IPS DF 4.7 (cell line): ENCODE data around the gene SARS1.
A peak's percentile ranks its signal among the peaks of the same experiment; 100 is the strongest.

ENCODE experiments used
- DNase-seq: peaks from one replicate; pipeline ENCODE4 v3.0.0-alpha.2; 2013; ENCODE audit warnings: low spot score; ENCODE audit errors: extremely low read depth

Gene SARS1

DNA sequence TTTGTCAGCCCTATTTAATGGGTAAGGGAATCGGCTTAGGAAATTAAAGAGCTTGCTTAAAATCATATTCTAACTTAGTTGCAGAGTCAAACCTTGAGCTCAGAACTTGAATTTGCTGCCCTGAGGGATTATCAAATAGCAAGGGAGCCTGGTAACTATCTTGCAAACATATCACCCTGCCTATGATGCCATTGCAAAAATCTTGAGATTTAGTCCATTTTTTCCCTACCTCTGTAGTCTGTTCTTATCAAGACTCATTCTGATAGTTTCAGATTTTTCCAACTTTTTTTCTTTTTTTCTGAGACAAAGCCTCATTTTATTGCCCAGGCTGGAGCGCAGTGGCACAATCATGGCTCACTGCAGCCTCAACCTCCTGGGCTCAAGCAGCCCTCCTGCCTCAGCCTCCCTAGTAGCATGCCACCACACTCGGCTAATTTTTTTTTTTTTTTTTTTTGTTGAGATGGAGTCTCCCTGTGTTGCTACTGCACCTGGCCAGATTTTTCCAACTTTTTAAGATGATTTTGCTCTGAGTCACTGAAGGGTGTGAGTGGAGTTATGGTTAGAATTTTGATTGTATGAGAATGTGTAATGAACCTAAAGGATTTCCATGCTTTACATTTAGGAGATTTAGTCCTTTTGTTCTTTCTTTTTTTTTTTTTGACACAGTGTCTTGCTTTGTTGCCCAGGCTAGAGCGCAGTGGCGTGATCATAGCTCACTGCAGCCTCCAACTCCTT lies 12.2 kb downstream of the SARS1 start:
- no peak for DNase-seq

DNA sequence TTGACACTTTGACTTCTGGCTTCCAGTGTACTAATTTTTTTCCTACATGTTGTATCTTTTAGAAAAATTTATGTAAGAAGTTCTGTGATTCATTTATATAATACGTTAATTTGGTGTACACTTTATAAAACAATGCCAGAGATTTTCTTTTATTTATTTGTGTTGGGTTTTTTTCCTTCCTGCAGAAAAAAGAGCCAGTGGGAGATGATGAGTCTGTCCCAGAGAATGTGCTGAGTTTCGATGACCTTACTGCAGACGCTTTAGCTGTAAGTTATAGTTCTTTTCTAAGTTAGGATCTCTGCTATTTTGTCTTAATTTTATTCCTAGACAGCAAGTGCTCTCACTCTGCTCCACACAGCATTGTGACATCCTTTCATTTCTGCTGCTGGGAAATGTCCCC lies 14.4 kb downstream of the SARS1 start:
- no peak for DNase-seq

DNA sequence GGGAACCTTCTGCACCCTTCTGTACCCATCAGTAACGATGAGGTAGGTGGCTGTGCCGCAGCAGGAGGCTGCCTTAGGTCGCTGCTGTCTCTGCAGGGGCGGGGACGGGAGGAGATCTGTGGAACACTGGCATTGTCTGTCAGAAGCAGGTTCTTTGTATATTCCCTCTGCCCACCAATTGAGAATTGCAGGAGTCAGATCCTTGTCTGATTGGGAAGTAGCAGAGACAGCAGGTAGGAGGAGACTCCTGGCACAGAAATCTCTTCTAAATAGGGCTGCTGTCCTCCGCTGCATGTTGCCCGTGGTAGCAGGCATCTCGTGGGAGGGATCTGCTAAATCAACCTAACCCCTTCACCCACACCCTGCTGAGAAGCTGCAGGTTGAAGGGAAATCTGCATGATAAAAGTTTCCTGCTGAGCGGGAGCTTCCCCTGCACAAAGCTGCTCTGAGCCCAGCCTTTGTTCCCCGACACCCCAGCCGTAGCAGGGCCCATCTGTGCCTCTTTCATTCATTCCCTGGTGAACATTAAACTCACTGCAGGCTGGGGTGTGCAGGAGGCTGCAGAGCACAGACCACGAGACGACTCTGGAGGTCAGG lies 15.9 kb downstream of the SARS1 start:
- peak; percentile 100 for DNase-seq

GRCh38 chr1:109231066-109231465 lies 17.3 kb downstream of the SARS1 start:
- DNase-seq: no peak

DNA sequence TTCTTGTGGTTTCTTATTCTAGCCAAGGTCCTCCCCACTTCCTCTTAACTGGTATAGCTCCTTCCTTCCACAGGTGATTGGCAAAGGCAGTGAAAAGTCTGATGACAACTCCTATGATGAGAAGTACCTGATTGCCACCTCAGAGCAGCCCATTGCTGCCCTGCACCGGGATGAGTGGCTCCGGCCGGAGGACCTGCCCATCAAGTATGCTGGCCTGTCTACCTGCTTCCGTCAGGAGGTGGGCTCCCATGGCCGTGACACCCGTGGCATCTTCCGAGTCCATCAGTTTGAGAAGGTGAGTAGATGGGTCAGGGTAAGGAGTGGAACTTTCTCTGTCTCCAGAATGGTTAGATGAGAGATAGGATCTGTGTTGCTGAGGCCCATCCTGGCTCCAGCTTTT lies 21.4 kb downstream of the SARS1 start:
- DNase-seq: no peak

DNA sequence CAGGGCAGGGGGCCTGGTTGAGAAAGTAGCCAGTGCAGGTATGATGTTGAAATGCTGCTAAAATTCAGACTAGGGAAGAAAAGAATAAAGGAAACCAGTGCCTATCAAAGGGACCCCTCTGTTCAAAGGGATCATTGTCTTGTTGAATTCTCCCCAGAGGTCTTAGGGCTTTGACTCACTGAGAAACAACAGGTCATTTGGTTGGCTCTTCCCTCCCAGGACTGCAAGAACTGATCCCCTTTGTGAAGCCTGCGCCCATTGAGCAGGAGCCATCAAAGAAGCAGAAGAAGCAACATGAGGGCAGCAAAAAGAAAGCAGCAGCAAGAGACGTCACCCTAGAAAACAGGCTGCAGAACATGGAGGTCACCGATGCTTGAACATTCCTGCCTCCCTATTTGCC lies 23.8 kb downstream of the SARS1 start:
- DNase-seq: no peak

- no peak for DNase-seq
These were observed 24.7 kb downstream of the SARS1 start for GRCh38 chr1:109238382-109238781.

- no peak for DNase-seq
These were observed 25.3 kb downstream of the SARS1 start for GRCh38 chr1:109239047-109239408.

- DNase-seq: no peak
These were observed 25.8 kb downstream of the SARS1 start for GRCh38 chr1:109239409-109240068.

- DNase-seq: no peak
These were observed 26.7 kb downstream of the SARS1 start for GRCh38 chr1:109240158-109241152.

- DNase-seq: no peak
These were observed 27.6 kb downstream of the SARS1 start for GRCh38 chr1:109241344-109241743.

DNA sequence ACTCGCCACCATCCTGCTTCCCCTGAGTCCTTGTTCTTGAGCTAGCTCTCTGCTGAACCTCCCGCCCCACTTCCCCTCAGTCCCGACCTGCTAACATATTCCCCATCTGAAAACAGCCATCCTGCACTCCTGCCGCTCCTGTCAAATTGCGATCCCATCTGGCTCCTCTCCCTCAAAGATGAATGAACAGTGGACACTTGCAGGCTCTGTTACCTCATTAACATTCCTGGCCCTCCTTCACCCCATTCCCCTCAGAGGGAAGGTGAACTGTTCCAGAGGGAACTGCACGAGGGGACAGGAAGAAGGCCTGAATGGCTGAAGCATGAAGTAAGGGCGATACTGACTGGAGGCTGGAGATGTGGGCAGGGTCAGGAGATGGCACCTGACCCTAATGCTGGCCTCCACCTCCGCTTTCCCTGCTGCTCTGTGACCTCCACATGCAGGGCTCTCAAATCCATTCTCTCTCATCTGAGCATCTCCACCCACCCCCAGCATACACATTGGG lies 28.2 kb downstream of the SARS1 start:
- DNase-seq: no peak

DNA sequence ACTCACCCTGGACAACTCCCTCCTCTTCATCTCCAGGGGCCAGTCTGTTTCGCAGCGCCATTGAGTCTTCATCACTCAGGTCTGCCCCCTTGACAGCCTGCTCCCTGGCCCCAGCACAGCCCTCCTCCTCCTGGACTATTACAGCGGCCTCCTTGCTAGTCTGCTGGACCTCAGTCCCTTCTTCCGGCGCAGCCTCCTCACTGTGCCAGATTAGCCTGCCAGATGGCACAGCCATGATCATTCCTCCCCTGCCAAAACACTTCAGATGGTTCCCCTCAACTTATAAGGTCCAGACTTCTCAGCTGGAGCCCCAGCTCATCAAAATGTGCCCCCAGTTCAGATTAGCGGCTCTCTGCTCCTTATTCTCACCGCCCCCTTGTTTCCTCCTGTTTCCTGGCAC lies 28.7 kb downstream of the SARS1 start:
- no peak for DNase-seq

DNA sequence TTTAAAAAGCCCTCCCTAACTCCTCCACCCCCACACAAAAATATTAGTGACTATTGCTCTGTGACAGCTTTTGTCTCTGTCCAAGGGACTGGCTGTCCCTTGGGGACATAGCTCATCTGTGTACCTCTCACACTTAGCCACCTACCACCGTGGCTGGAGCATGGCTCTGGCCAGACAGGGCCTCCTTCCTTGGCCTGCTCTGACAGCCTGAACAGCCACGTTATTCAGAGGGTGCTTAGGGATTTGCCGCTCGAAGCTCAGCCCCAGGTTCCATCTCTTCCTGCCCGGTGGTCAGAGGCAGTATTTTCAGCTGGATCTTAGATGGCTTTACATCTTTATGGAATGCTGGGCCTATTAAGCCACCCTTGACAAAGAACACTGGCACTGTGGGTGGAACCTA lies 29.5 kb downstream of the SARS1 start:
- DNase-seq: no peak

GRCh38 chr1:109243860-109244552 lies 30.3 kb downstream of the SARS1 start:
- DNase-seq: no peak

DNA sequence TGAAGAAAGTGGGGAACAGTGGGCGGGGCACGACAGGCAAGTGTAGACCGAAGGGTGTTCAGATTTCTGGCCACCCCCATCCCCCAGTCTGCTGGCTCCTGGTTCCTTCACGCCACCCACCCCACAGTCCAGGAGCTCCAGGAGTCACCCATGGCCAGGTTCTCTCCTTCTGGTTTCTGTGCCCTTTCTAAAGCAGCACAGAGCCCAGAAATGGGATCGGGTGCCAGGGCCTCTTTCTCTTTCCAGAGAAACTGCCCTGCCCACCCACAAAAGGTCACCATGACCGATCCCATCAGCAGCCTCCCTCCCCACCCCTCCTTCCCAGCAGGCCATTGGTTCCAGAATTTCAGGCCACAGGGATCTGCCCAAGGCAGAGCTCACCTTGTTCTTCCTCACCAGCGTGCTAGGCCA lies 32.4 kb downstream of the SARS1 start:
- no peak for DNase-seq

GRCh38 chr1:109247401-109248365 lies 34.0 kb downstream of the SARS1 start:
- no peak for DNase-seq

DNA sequence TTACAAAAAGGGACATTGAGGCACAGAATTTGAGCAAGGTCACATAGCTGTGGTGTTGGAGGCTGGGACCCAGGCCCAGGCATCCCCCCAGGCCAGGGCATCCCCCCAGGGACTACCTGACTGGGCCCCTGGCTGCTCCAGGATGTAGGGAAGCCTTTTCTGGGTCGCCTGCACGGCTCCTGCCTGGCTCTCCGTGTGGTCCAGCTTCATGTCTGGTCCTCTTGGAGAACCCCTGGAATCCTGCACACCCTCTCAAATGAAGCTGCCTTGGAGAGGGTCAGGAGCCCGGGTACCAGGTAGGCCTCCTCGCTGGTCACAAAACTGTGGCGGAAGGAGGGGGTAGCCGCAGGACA lies 34.7 kb downstream of the SARS1 start:
- DNase-seq: no peak

GRCh38 chr1:109248797-109249629 lies 35.3 kb downstream of the SARS1 start, which contains the start of gene CELSR2:
Gene CELSR2 (plus strand): TSS chr1:109249539. CDS start chr1:109250080, 541 bp downstream.
- DNase-seq: no peak
